CD4-positive, alpha-beta T cell treated with Interleukin-17A for 4 hours (primary cell): ENCODE results near the gene TGM3.
"Not testable (repeated sequence)": the region's sequence is repeated elsewhere in the genome, so short reads cannot be mapped to it uniquely, and the experiment has no call there.

Source experiments
- DNase-seq: peaks from one replicate; pipeline ENCODE4 v3.0.0-alpha.2; 2020; ENCODE audit warnings: mixed read lengths

The TGM3 gene, protein sequence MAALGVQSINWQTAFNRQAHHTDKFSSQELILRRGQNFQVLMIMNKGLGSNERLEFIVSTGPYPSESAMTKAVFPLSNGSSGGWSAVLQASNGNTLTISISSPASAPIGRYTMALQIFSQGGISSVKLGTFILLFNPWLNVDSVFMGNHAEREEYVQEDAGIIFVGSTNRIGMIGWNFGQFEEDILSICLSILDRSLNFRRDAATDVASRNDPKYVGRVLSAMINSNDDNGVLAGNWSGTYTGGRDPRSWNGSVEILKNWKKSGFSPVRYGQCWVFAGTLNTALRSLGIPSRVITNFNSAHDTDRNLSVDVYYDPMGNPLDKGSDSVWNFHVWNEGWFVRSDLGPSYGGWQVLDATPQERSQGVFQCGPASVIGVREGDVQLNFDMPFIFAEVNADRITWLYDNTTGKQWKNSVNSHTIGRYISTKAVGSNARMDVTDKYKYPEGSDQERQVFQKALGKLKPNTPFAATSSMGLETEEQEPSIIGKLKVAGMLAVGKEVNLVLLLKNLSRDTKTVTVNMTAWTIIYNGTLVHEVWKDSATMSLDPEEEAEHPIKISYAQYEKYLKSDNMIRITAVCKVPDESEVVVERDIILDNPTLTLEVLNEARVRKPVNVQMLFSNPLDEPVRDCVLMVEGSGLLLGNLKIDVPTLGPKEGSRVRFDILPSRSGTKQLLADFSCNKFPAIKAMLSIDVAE

GRCh38 chr20:2295886-2296515, at the start of gene TGM3:
TGM3 (plus strand) TSS chr20:2296001; CDS start chr20:2296064, 63 bp downstream.
- no peak for DNase-seq

- no peak for DNase-seq
Observed at GRCh38 chr20:2246069-2246491, 49.7 kb upstream of the TGM3 start.

- no peak for DNase-seq
Observed at GRCh38 chr20:2248837-2249236, 47.0 kb upstream of the TGM3 start.

DNA sequence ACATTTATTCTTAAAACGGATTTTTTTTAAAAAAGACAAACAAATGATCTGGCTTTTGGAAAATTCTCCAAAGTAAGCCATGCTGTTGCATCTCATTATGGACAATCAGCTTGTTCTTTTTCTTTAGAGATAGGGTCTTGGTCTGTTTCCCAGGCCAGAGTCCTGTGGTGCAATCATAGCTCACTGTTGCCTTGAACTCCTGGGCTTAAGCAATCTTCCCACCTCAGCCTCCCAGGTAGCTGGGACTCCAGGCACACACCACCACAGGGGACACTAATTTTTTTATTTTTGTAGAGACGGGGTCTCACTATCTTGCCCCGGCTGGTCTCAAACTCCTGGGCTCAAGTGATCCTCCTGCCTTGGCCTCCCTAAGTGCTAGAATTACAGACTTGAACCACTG, 45.9 kb upstream of the TGM3 start:
- no peak for DNase-seq

DNA sequence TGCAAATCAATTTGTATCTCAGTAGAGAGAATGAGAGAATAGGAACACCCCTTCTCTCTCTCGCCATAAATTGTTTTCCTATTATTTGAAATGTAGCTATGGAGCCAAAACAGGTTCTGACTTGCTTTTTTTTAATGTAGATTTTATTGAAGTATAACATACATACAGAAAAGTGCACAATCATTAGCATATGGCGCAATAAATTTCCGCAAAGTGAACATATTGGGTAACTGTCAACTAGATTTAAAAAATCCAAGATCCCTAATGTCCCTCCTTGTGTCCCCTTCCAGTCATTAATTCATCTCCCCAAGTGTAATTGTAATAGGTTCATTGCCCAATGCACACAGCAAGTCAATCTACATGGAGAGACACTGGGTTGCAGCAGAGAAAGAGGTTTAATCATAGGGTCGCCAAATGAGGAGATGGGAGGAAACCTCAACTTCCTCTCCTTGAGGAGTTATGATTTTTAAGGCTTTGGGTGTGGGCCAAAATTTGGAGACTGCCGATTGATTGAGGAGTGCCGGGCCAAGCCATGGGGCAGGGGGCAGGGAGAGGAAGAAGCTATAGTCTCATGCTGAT, 43.3 kb upstream of the TGM3 start:
- no peak for DNase-seq

DNA sequence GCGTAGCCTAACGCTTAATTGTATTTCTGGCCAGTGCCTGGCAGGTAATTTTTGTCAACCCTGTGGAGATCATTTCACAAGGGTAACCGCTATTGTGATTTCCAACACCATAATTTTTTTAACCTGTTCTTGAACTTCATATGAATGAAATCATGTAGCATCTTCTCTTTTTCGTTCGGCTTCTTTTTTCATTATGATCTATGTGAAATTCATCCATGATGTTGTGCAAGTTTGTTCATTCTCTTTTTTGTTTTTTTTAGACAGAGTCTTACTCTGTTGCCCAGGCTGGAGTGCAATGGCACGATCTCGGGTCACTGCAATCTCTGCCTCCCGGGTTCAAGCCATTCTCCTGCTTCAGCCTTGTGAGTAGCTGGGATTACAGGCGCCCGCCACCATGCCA, 42.5 kb upstream of the TGM3 start:
- no peak for DNase-seq

DNA sequence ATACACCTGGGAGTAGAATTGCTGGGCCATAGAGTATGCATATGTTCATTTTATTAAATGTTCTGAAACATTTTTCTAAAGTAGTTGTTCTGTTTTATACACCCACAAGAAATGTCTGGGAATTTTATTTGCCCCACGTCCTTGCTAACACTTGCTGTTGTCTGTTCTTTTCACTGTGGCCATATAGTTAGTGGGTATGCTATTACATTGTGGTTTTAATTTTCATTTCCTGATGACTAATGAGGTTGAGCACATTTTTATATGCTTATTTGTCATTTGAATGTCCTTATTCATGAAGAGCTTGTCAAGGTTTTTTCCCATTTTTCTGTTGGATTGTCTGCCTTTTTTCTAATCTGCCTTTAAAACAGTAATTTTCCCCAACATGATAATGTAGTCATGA, 41.5 kb upstream of the TGM3 start:
- no peak for DNase-seq

DNA sequence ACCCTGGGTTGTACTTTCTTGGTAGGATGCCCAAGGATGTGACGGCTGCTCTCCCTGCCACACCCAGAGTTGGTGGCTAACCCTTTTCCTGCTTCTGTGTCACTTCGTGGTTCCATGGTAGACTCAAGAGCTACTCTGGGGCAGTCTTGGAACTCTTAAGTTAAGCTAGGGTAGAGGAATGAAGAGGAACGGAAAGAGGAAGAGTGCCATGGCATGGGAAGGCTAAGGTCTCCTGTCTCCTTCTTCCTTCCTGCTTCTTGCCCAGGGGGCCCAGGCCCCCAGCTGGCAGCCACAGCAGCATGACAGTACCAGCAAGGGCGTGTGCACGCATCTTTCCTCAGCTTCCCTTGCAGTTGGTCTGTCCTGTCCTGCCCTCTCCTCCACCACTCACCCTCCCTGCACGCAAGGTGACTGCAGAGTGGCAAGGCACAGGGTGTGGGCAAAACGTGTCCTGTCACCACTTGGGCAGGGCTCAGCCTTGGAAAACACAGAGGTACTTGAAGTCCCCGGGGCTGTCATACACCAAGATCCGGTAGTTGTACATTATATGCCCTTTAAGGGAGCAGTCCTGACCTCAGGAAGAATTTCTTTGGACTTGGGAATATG, 39.8 kb upstream of the TGM3 start:
- no peak for DNase-seq

DNA sequence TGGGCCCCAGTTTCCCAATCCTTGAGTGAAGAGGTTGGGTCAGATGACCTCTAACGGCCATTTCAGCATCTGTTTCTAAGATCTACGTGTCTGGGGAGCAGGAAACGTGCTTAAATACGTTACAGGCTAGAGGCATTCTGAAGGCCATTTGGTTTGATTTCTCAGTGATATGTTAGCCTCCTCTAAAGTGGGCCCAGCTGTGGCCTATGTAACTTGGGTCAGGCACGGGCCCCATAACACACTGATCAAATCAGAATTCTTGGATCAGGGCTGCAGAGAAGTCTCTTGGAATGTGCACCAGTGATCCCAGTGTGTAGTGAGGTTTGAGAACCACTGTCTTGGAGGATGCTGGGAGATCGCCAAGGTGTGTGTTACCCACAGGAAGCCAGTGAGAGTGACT, 36.1 kb upstream of the TGM3 start:
- no peak for DNase-seq

- DNase-seq = no peak
Observed at GRCh38 chr20:2260250-2260649, 35.6 kb upstream of the TGM3 start.

GRCh38 chr20:2261046-2261485, 34.7 kb upstream of the TGM3 start:
- no peak for DNase-seq

GRCh38 chr20:2261629-2262028, 34.2 kb upstream of the TGM3 start:
- no peak for DNase-seq

DNA sequence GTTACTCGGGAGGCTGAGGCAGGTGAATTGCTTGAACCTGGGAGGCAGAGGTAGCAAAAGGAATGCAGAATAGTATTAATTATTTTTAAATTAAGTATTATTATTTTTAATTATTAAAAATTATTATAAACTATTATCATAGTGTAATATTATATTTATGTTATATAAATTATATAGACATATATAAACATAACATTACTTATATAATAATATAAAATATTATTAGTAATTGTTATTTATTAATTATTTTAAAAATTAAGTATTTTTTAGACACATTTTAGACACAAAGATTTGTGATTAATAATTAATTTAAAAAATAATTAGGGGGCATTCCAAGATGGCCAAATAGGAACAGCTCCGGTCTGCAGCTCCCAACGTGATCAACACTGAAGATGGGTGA, 31.7 kb upstream of the TGM3 start:
- DNase-seq = no peak

GRCh38 chr20:2264621-2265374, 31.0 kb upstream of the TGM3 start:
- DNase-seq = not testable (repeated sequence)

DNA sequence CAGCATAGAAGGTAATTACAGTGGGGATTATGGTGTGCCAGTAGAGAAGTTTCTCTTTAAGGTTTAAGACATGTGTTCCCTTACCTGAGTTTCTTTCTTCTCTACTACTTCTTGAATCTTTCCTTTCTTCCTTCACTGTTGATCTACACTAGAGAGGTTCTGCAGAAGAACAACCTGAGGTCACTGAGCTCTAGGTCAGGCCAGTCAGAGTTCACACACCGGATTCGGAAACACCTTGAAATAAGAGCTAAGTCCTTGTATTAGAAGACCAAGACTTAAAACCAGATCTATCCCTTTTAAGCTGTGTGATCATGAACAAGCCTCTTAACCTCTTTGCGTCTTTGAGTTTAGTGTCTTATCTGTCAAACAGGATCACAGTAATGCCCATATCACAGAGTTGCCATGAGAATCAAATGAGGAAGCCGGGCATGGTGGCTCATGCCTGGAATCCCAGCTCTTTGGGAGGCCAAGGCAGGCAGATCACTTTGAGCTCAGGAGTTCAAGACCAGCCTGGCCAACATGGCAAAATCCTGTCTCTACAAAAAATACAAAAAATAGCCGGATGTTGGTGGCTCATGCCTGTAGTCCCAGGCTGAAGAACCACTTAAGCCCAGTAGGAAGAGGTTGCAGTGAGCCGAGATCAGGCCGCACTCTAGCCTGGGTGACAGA, 22.0 kb upstream of the TGM3 start:
- DNase-seq = no peak

DNA sequence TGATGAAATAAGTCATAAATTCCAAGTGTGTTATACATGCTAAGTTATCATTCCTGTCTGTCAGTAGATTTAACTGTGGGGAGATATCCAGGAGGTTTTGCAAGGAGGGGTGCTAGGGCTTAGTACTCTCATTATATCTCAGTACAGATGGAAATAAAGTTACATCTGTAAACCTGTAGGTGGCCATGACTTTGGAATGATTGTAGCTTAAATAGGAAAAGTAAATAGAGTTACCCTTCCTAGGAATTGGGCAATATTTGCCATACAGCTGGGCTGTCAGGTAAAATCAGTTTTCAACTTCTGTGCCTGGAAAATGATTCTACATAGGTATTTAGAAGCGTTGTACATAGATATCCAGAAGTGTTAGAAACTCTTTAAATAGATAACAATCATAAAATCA, 19.8 kb upstream of the TGM3 start:
- DNase-seq = no peak

- no peak for DNase-seq
Observed at GRCh38 chr20:2279253-2279779, 16.5 kb upstream of the TGM3 start.

DNA sequence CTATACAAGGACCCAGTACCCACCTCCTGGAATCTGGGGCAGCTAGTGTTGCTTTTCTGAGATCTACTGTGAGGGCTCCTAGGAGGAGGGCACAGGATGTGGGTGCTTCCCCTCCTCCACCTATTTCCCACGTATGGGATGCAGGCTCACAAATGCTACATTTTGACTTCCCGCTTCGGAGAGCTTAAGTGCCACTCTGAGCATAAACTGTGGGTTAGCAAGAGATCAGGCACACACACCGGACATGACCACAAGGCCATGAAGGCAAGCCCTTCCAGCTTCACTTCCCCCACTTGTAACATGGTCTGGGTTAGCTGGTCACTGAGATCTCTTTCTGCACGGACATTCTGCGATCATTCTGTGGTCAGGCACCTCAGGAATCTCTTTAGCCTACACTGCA, 15.7 kb upstream of the TGM3 start:
- no peak for DNase-seq

- DNase-seq = no peak
Observed at GRCh38 chr20:2281563-2281962, 14.2 kb upstream of the TGM3 start.

DNA sequence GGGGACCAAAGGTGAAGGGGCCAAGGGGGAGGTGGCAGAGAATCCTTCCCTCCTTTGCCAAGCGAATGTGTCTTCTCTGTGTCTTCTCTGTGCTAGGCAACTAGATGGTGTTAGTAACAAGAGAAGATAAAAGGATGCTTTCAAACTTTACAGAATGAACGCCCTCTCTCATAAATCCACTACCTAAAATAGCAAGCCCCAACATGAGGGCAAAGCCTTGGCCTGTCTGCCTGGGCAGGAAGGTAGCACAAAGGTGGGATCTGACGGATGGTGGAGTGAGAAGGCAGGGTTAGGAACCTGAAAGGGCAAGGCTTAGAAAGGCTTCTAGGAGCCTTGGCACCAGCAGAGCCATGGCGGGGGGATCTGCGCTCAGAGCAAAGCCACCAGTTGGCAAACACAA, 13.6 kb upstream of the TGM3 start:
- no peak for DNase-seq

GRCh38 chr20:2283706-2284423, 11.9 kb upstream of the TGM3 start:
- no peak for DNase-seq
